Activated naive CD8-positive, alpha-beta T cell treated with anti-CD3 and anti-CD28 coated beads, Interleukin-2, amount 10 ng/mL, durations not matched to agents 7 days and 5 days (primary cell): ENCODE results near the gene BTF3. TPM values are rescaled to one million over a fixed set of nuclear protein-coding genes. Genes with fewer than 3 reads are reported as not detected.

Source experiments
- ATAC-seq: fragments of 150-1000 bp; cut with Tn5 transposase; one replicate; pipeline ENCODE4 v1.10.0; 2021; ENCODE audit warnings: low read depth, moderate library complexity
- POLR2A ChIA-PET: fragments of 350-600 bp; sonication (Branson Sonifier 250); formaldehyde crosslinking; loops from one replicate; lab custom pipeline; 2021; ENCODE audit warnings: antibody characterized with exemption; lab: Charles Lee
- DNase-seq: peaks from one replicate; pipeline ENCODE4 v3.0.0; 2021
- H3K27ac Mint-ChIP-seq: one replicate; pipeline ENCODE4 v1.8.0; 2022; ENCODE audit warnings: mild to moderate bottlenecking, mixed read lengths
- H3K27me3 Mint-ChIP-seq: one replicate; pipeline ENCODE4 v1.8.0; 2022; ENCODE audit warnings: mild to moderate bottlenecking, moderate library complexity, mixed read lengths
- H3K36me3 Mint-ChIP-seq: one replicate; pipeline ENCODE4 v1.8.0; 2021; ENCODE audit warnings: mild to moderate bottlenecking, mixed read lengths
- H3K4me1 Mint-ChIP-seq: one replicate; pipeline ENCODE4 v1.8.0; 2021; ENCODE audit warnings: mixed read lengths
- H3K4me3 Mint-ChIP-seq: one replicate; pipeline ENCODE4 v1.8.0; 2022; ENCODE audit warnings: mild to moderate bottlenecking, moderate library complexity, mixed read lengths
- H3K9me3 Mint-ChIP-seq: one replicate; pipeline ENCODE4 v1.8.0; 2021; ENCODE audit warnings: mixed read lengths
- total RNA-seq, 2 experiments: library from RNA; stranded (reverse); gene quantifications; one replicate each; pipeline ENCODE4 v1.2.3, GENCODE V29; 2021

BTF3 gene
- total RNA-seq, 2 experiments from 2014 or later = 658 to 664 TPM

- ATAC-seq (no peak), DNase-seq (no peak)
- H3K27ac Mint-ChIP-seq = no peak overlapping the region
- no peaks in the 10 kb centered on the region for H3K36me3 Mint-ChIP-seq
- POLR2A ChIA-PET = interaction anchor here (0.7 to 0.8 kb wide), 2 partner anchors 23 to 475 kb away, joined by 3 to 4 read pairs; partner anchors contain the start of gene ANKRA2
- no peaks in the 10 kb centered on the region for H3K9me3 Mint-ChIP-seq
- H3K4me1 Mint-ChIP-seq = peaks cover 2% of the 10 kb centered on the region
- H3K4me3 Mint-ChIP-seq = no peak overlapping the region
- H3K27me3 Mint-ChIP-seq = peaks cover 29% of the 10 kb centered on the region
Observed at GRCh38 chr5:73542020-73542419, 43.8 kb downstream of the BTF3 start.

GRCh38 chr5:73544429-73545402 is 46.5 kb downstream of the BTF3 start:
- Mint-ChIP-seq H3K4me3 (no peak overlapping the region), H3K27me3 (peaks cover 31% of the 10 kb centered on the region), H3K27ac (no peak overlapping the region), H3K9me3 (no peaks in the 10 kb centered on the region), H3K36me3 (no peaks in the 10 kb centered on the region), H3K4me1 (peaks cover 2% of the 10 kb centered on the region)
- DNase-seq (no peak), ATAC-seq (no peak)
- POLR2A ChIA-PET = no interaction called here

- POLR2A ChIA-PET = no interaction called here
- DNase-seq (no peak), ATAC-seq (no peak)
- H3K36me3 Mint-ChIP-seq = no peaks in the 10 kb centered on the region
- peaks cover 28% of the 10 kb centered on the region for H3K27me3 Mint-ChIP-seq
- H3K9me3 Mint-ChIP-seq = no peaks in the 10 kb centered on the region
- H3K4me1 Mint-ChIP-seq = peaks cover 2% of the 10 kb centered on the region
- no peak overlapping the region for H3K4me3 Mint-ChIP-seq
- H3K27ac Mint-ChIP-seq = no peak overlapping the region
Observed at GRCh38 chr5:73545403-73545779, 47.1 kb downstream of the BTF3 start.

- Mint-ChIP-seq H3K4me3 (no peak overlapping the region), H3K9me3 (no peaks in the 10 kb centered on the region), H3K36me3 (peaks cover 6% of the 10 kb centered on the region), H3K4me1 (no peaks in the 10 kb centered on the region), H3K27ac (no peak overlapping the region), H3K27me3 (peaks cover 10% of the 10 kb centered on the region)
- no peak for ATAC-seq
- POLR2A ChIA-PET = no interaction called here
- DNase-seq = no peak
Observed at GRCh38 chr5:73550016-73550415, 51.8 kb downstream of the BTF3 start.

DNA sequence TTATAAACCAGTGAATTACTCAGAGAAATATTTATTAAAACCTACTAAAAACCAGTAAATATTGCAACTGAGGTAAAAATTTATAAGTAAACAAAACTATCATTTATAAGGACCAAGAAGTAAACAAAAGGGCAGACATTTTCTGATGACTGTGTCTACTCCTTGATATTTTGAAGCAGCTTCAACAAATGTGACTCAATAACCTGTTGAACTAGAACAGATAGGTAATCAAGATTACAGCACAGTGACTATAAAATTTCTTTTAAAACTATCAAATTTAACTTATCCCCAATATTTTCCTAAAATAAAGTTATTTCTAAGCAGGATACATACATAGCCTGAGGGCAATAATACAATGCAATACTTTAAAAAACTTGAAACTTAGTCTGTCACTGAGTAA is 54.4 kb downstream of the BTF3 start:
- no peak for ATAC-seq
- POLR2A ChIA-PET = no interaction called here
- peaks cover 6% of the 10 kb centered on the region for H3K36me3 Mint-ChIP-seq

More for the DNA sequence above, 54.4 kb downstream of the BTF3 start:
- no peaks in the 10 kb centered on the region for H3K4me1 Mint-ChIP-seq
- H3K27me3 Mint-ChIP-seq = peaks cover 10% of the 10 kb centered on the region
- no peaks in the 10 kb centered on the region for H3K9me3 Mint-ChIP-seq
- DNase-seq = no peak
- no peak overlapping the region for H3K4me3 Mint-ChIP-seq
- no peak overlapping the region for H3K27ac Mint-ChIP-seq

Other genes starting within 250 kb of the BTF3 start
- under 1 TPM in 1 of 2 experiments, not detected in 1; 0.14 TPM for gene FOXD1, start 49.7 kb upstream of the BTF3 start, total RNA-seq
- 10 to 100 TPM; 32.9 to 33.0 TPM for gene ANKRA2, start 67.2 kb downstream of the BTF3 start, total RNA-seq
- gene UTP15, start 67.3 kb downstream of the BTF3 start, total RNA-seq = 10 to 100 TPM; 21.6 to 22.4 TPM
- gene ARHGEF28, start 127.8 kb downstream of the BTF3 start, total RNA-seq = under 1 TPM in 1 of 2 experiments, not detected in 1; 0.14 TPM